ENCODE results near the gene GJB6.
"Not testable (repeated sequence)": the region's sequence is repeated elsewhere in the genome, so short reads cannot be mapped to it uniquely, and the experiment has no call there.

Gene GJB6

DNA sequence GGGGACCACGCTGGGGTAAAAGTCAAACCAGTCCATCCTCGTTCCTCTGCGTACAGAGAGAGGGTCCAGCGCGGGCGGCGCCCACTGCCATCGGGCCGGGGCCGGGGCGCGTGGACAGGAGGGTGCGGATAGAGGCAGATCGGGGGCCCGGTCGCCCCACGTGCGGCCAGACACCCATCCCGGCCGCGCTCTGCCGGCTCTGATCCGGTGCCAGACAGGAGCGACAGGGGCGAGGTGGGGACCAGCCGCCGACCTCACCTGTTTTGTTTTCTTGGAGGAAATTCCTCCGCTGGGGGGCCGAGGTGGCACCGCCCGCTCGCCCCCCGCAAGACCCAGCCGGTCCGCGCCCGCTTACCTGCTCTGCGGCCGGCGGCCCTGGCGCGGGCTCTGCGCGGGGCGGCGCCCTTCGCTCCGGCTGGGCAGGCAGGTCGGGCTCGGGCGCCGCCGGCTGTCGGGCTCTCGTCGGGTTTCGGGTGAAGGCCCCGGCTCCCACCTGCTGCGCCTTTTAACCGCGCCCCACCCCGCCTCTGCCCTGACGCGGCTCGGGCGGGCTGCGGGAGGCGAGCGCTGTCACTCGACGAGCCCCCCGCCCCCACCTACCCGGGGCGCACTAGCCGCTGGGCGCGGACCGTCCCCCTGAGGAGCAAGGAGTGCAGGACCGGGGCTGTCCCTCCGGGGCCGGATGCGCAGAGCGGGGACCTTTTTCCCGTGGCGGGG lies at the start of gene GJB6:
TSS of gene GJB6 (minus strand) at position 481 of the 717 bp plus-strand sequence. CDS start 8,839 bp downstream, outside the sequence.
- no peaks in the 10 kb centered on the region for H3K9me3 ChIP-seq (ENCODE audit: control insufficient read depth, low read length)
- no peaks in the 10 kb centered on the region for H3K4me1 ChIP-seq (ENCODE audit: control insufficient read depth, insufficient read depth, low read length)
- no peak within 1 kb of the TSS for H3K9ac ChIP-seq (ENCODE audit: low read length)
- no peak for DNase-seq (ENCODE audit: low read depth)
- H3K27me3 ChIP-seq (replicated peaks; ENCODE audit: control insufficient read depth, insufficient read depth, low read length): peaks cover 57% of the 10 kb centered on the region
- H3K4me3 ChIP-seq (ENCODE audit: low read length): no peak within 1 kb of the TSS
- no peaks in the 10 kb centered on the region for H3K36me3 ChIP-seq (ENCODE audit: control insufficient read depth, insufficient read depth, low read length, severe bottlenecking)

DNA sequence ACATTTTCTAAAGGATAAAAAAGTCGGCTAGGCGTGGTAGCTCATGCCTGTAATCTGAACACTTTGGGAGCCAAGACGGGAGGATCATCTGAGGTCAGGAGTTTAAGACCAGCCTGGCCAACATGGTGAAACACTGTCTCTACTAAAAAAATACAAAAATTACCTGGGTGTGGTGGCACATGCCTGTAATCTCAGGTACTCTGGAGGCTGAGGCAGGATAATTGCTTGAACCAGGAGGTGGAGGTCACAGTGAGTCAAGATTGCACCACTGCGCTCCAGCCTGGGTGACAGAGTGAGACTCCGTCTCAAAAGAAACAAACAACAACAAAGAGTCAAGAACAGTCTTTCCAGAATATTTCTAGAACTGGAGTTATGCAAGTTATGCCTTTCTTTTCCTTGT lies 44.8 kb upstream of the GJB6 start:
- H3K36me3 ChIP-seq (ENCODE audit: control insufficient read depth, insufficient read depth, low read length, severe bottlenecking); H3K4me1 ChIP-seq (ENCODE audit: control insufficient read depth, insufficient read depth, low read length); H3K9ac ChIP-seq (ENCODE audit: low read length); H3K4me3 ChIP-seq (ENCODE audit: low read length); DNase-seq (ENCODE audit: low read depth): not testable (repeated sequence)
- Histone ChIP-seq H3K9me3 (ENCODE audit: control insufficient read depth, low read length) (peaks cover 11% of the 10 kb centered on the region), H3K27me3 (replicated peaks; ENCODE audit: control insufficient read depth, insufficient read depth, low read length) (peaks cover 26% of the 10 kb centered on the region)

DNA sequence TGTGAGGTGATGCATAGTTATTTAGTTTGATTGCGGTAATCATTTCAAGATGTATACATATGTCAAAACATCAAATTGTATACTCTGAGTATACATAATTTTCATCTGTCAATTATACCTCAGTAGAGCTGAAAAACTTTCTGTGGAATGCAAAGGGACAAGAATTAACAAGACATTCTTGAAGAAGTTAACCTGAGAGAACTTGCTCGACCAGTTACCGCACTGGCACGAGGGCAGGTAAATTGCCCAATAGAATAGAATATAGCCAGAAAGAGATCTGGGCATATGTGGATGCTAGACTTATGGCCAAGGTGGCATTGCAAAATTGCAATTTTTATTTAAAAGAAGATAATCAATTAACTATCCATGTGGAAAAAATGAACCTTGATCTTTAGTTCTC lies 42.3 kb upstream of the GJB6 start:
- peaks cover 12% of the 10 kb centered on the region for H3K9me3 ChIP-seq (ENCODE audit: control insufficient read depth, low read length)
- peaks cover 41% of the 10 kb centered on the region for H3K27me3 ChIP-seq (replicated peaks; ENCODE audit: control insufficient read depth, insufficient read depth, low read length)
- no peak overlapping the region for H3K4me3 ChIP-seq (ENCODE audit: low read length)
- DNase-seq (ENCODE audit: low read depth): no peak
- H3K4me1 ChIP-seq (ENCODE audit: control insufficient read depth, insufficient read depth, low read length): no peaks in the 10 kb centered on the region
- H3K9ac ChIP-seq (ENCODE audit: low read length): no peak overlapping the region
- H3K36me3 ChIP-seq (ENCODE audit: control insufficient read depth, insufficient read depth, low read length, severe bottlenecking): no peaks in the 10 kb centered on the region

DNA sequence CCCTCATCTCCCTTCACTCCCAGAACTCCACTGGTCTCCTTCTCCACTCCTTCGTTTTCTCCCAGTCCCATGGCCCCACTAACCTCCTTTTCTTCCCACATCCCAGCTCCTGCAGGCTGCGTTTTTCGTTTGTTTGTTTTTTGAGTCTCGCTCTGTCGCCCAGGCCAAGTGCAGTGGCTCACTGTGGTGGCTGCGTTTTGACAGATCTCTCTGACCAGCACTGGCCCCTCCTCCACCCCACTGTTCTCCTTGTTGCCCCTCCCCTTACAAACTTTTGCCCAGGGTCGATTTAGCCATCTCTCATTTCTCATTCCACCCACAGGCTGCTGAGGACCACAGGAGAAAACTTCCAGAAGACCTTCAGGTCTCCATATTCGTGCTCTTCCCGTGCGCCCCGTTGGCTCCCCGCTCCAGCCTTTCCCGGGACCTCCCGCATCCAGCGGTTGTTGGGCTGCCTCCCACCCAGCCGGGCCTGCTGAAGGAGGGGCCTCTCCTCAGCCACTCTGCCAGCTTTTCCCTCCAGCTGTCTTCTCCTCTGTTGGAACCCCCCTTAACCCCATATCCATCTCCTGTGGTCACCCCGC lies 40.6 kb upstream of the GJB6 start:
- no peaks in the 10 kb centered on the region for H3K4me1 ChIP-seq (ENCODE audit: control insufficient read depth, insufficient read depth, low read length)
- DNase-seq (ENCODE audit: low read depth): no peak
- H3K27me3 ChIP-seq (replicated peaks; ENCODE audit: control insufficient read depth, insufficient read depth, low read length): peaks cover 41% of the 10 kb centered on the region
- H3K9ac ChIP-seq (ENCODE audit: low read length): no peak overlapping the region
- H3K4me3 ChIP-seq (ENCODE audit: low read length): no peak overlapping the region
- peaks cover 12% of the 10 kb centered on the region for H3K9me3 ChIP-seq (ENCODE audit: control insufficient read depth, low read length)
- H3K36me3 ChIP-seq (ENCODE audit: control insufficient read depth, insufficient read depth, low read length, severe bottlenecking): no peaks in the 10 kb centered on the region

DNA sequence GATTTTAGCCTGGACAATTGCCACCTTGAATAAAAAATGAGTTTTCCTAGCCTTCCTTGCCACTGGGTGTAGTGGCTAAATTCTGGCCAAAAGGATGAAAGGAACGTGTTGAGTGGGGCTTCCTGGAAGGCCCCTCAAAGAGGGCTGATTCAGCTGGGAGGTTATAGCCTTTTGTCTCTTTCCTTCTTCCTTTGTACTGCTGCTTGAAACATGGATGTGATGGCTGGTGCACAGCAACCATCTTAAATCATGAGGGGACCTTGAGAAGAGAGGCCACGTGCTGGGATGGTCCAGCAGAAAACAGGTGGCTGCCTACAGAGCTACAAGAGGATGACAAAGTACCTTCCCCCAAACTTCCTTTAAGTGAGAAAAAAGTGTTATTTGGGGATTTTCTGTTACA lies 40.0 kb upstream of the GJB6 start:
- Histone ChIP-seq H3K36me3 (ENCODE audit: control insufficient read depth, insufficient read depth, low read length, severe bottlenecking) (no peaks in the 10 kb centered on the region), H3K4me1 (ENCODE audit: control insufficient read depth, insufficient read depth, low read length) (no peaks in the 10 kb centered on the region), H3K27me3 (replicated peaks; ENCODE audit: control insufficient read depth, insufficient read depth, low read length) (peaks cover 42% of the 10 kb centered on the region), H3K4me3 (ENCODE audit: low read length) (no peak overlapping the region), H3K9ac (ENCODE audit: low read length) (no peak overlapping the region), H3K9me3 (ENCODE audit: control insufficient read depth, low read length) (peaks cover 12% of the 10 kb centered on the region)
- DNase-seq (ENCODE audit: low read depth): no peak

DNA sequence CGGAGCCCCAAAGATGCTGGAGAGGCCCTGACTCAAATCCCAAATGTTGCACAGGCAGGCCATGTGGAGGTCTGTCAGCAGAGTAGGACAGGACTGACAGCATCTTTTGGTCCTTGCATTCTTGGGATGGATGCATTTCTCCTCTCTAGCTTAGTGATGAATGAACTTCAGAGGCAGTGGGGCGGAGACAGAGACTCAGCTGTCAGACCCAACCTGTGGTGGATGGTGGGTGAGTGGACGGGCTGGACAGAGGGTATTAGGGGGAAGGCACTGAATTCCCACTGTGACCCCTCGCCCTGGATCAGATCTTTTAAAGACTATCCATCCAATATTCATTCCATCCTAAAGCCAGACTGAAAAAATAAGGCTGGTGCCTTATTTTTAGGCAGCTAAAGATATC lies 39.3 kb upstream of the GJB6 start:
- Histone ChIP-seq H3K9me3 (ENCODE audit: control insufficient read depth, low read length) (peaks cover 12% of the 10 kb centered on the region), H3K4me1 (ENCODE audit: control insufficient read depth, insufficient read depth, low read length) (no peaks in the 10 kb centered on the region)
- no peak for DNase-seq (ENCODE audit: low read depth)

DNA sequence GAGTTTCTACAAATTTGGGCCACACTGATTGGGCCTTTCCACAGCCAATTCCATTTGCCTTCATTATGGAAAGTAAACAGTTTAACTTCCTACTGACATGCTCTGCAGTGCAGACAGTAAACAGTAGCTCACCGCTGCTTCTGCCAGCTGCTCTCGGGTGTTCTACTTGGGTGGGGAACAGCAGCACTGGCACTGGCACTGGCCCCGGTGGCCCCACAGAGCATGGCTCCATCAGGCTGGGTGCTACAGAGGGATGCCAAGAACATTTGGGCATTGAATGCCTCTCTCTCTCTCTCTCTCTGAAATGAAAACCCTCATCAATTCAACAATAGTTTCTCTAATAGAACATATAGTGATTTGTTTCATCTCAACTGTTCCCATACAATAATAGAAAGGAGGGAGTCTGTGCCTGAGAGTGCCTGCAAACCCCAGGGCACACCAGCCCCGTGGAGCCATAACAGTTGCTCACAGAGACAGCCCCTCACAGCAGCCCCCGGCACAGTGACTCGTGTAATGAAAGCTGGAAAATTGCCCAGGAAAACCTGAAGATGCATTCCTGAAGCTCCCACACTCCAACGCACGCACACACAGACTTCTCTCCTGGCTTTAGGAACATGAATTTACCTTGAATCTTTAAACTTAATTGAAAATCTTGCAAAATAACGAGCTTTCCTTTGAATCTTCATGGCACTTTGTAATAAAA lies 38.2 kb upstream of the GJB6 start:
- peaks cover 12% of the 10 kb centered on the region for H3K9me3 ChIP-seq (ENCODE audit: control insufficient read depth, low read length)
- H3K4me3 ChIP-seq (ENCODE audit: low read length): no peak overlapping the region
- H3K4me1 ChIP-seq (ENCODE audit: control insufficient read depth, insufficient read depth, low read length): no peaks in the 10 kb centered on the region
- DNase-seq (ENCODE audit: low read depth): no peak
- no peak overlapping the region for H3K9ac ChIP-seq (ENCODE audit: low read length)
- no peaks in the 10 kb centered on the region for H3K36me3 ChIP-seq (ENCODE audit: control insufficient read depth, insufficient read depth, low read length, severe bottlenecking)
- peaks cover 57% of the 10 kb centered on the region for H3K27me3 ChIP-seq (replicated peaks; ENCODE audit: control insufficient read depth, insufficient read depth, low read length)

More for the DNA sequence above, 39.3 kb upstream of the GJB6 start:
- Histone ChIP-seq H3K27me3 (replicated peaks; ENCODE audit: control insufficient read depth, insufficient read depth, low read length) (peaks cover 49% of the 10 kb centered on the region), H3K9ac (ENCODE audit: low read length) (no peak overlapping the region), H3K36me3 (ENCODE audit: control insufficient read depth, insufficient read depth, low read length, severe bottlenecking) (no peaks in the 10 kb centered on the region), H3K4me3 (ENCODE audit: low read length) (no peak overlapping the region)

DNA sequence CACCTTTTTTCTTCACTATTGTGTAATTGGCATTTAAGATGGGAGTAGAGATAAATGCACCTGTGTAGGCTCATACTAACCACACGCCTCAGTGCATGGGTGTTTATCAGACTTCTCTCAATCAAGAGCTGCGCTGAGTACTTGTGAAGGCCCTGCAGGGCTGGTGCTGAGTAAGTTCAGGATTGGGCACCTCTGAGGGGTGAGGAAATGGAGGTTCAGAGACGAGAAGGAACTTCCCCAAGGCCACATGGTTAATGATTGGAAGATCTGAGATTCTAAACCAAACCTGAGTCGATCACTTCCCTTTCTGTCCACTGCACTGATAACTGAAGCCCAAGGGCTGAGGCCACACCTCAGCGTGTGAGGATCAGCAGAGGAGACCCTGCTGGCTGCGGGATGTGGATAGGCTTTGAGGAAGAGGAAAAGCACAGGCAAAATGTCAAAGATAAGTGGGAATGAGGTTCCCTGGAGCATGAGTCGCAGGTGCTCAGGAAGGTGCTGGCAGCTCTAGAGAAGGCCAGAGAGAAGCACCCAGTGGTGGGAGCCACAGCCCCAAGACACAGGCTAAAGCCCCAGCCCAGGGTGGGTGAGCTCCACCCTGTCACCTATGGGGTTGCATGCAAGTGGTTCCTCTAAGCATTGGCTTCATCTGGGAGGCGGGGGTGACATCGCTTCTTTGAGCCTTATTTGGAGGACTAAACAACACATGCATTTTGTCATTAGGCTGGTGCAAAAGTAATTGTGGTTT lies 32.3 kb upstream of the GJB6 start:
- no peak overlapping the region for H3K9ac ChIP-seq (ENCODE audit: low read length)
- no peak for DNase-seq (ENCODE audit: low read depth)
- peaks cover 28% of the 10 kb centered on the region for H3K27me3 ChIP-seq (replicated peaks; ENCODE audit: control insufficient read depth, insufficient read depth, low read length)
- H3K36me3 ChIP-seq (ENCODE audit: control insufficient read depth, insufficient read depth, low read length, severe bottlenecking): no peaks in the 10 kb centered on the region
- no peaks in the 10 kb centered on the region for H3K9me3 ChIP-seq (ENCODE audit: control insufficient read depth, low read length)
- no peaks in the 10 kb centered on the region for H3K4me1 ChIP-seq (ENCODE audit: control insufficient read depth, insufficient read depth, low read length)
- H3K4me3 ChIP-seq (ENCODE audit: low read length): no peak overlapping the region

DNA sequence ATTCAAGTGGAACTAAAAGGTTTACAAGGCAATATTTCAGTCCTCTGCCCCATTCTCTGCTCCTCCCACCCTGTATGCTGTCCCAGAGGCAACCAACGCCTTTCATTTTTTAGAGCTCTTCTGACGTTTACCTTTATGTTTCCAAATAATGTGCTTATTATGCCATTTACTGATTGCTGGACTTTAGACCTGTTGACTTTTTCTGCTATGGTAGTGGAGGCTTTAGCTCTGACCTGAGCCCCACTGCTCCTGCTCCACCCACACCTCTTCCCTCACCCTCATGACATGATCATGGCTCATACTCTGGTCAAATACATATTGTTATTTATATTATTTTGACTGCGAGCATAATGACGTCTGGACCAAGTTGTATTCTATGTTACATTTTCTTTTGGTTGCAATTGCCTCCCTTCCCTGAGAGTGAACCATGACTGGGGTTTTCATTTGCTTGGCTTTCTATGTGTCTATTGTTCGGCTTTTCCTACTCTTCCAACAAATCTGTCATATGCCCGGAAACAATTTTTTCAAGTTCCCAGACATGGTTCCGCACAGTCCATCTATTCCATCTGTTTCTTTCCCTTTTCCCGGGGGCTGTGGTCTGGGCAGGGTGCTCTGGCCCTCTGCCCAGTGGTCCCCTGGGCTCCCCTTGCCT lies 31.4 kb upstream of the GJB6 start:
- no peaks in the 10 kb centered on the region for H3K9me3 ChIP-seq (ENCODE audit: control insufficient read depth, low read length)
- no peak for DNase-seq (ENCODE audit: low read depth)
- no peak overlapping the region for H3K4me3 ChIP-seq (ENCODE audit: low read length)
- peaks cover 32% of the 10 kb centered on the region for H3K27me3 ChIP-seq (replicated peaks; ENCODE audit: control insufficient read depth, insufficient read depth, low read length)
- no peaks in the 10 kb centered on the region for H3K36me3 ChIP-seq (ENCODE audit: control insufficient read depth, insufficient read depth, low read length, severe bottlenecking)
- H3K9ac ChIP-seq (ENCODE audit: low read length): no peak overlapping the region
- H3K4me1 ChIP-seq (ENCODE audit: control insufficient read depth, insufficient read depth, low read length): no peaks in the 10 kb centered on the region

DNA sequence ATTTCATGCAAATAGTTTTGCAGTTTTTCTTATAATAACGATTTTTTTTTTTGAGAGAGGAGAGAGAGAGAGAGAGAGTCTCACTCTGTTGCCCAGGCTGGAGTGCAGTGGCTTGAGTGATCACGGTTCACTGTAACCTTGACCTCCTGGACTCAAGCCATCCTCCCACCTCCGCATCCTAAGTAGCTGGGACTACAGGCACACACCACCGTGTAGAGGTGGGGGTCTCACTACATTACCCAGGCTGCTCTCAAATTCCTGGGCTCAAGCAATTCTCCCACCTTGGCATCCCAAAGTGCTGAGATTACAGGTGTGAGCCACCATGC lies 26.8 kb upstream of the GJB6 start:
- Histone ChIP-seq H3K4me3 (ENCODE audit: low read length) (no peak overlapping the region), H3K27me3 (replicated peaks; ENCODE audit: control insufficient read depth, insufficient read depth, low read length) (peaks cover 34% of the 10 kb centered on the region), H3K36me3 (ENCODE audit: control insufficient read depth, insufficient read depth, low read length, severe bottlenecking) (no peaks in the 10 kb centered on the region), H3K9ac (ENCODE audit: low read length) (no peak overlapping the region), H3K9me3 (ENCODE audit: control insufficient read depth, low read length) (peaks cover 4% of the 10 kb centered on the region), H3K4me1 (ENCODE audit: control insufficient read depth, insufficient read depth, low read length) (no peaks in the 10 kb centered on the region)
- no peak for DNase-seq (ENCODE audit: low read depth)
